Right cardiac atrium (tissue), 5 donors: ENCODE results near the gene SERTAD3. TPM values are rescaled to one million over a fixed set of nuclear protein-coding genes. Genes with fewer than 3 reads are reported as not detected.
"Not testable (repeated sequence)": the region's sequence is repeated elsewhere in the genome, so short reads cannot be mapped to it uniquely, and the experiment has no call there.

Source experiments
- ATAC-seq, 2 donors: fragments of 200-7000 bp; cut with Tn5 transposase; one replicate each; pipeline versions ENCODE4 v1.8.0 to v1.9.1; 2020; ENCODE audit warnings: moderate library complexity in 2 of 2, mild to moderate bottlenecking in 1 of 2
- DNase-seq, 3 donors: peaks; one replicate each; pipeline ENCODE4 v3.0.0-alpha.2; 2020
- H3K27ac ChIP-seq: one replicate; pipeline ENCODE4 v1.5.1; 2013; ENCODE audit warnings: mild to moderate bottlenecking, low read length, control low read depth, moderate library complexity
- H3K27me3 ChIP-seq: one replicate; pipeline ENCODE4 v1.6.1; 2013; ENCODE audit not compliant: control insufficient read depth, insufficient read depth
- H3K4me1 ChIP-seq: one replicate; pipeline ENCODE4 v1.6.1; 2013; ENCODE audit warnings: low read length; ENCODE audit not compliant: control insufficient read depth, insufficient read depth
- H3K4me3 ChIP-seq: one replicate; pipeline ENCODE4 v1.5.1; 2013; ENCODE audit warnings: low read length, control low read depth
- H3K9me3 ChIP-seq: one replicate; pipeline ENCODE4 v1.6.1; 2013; ENCODE audit warnings: low read length; ENCODE audit not compliant: control insufficient read depth
- WGBS: extraction: QIAGEN DNeasy Blood & Tissue Kit; methylation state at CpG from one replicate; pipeline ENCODE4 v1.1.7; 2013; 5-methylcytosine and 5-hydroxymethylcytosine counted together
- intact Hi-C, 4 donors: fragments of 100-400 bp; cut with DNase I; formaldehyde crosslinking; loops; one replicate each; pipeline versions ENCODE4 v1.11.0 to v1.14.0; 2022 to 2023
- long read RNA-seq, 4 donors: library from polyadenylated mRNA; unstranded; transcript quantifications; one replicate each; pipeline ENCODE4 v2.0.0, GENCODE V29; 2020 to 2021
- polyA plus RNA-seq: library from polyadenylated mRNA; stranded (reverse); fragments of 200-250 nt; gene quantifications from one replicate; pipeline ENCODE4 v1.2.3, GENCODE V29; 2013
- total RNA-seq, 4 donors: library from RNA; stranded (reverse); fragmentation: NEBNext Ultra II Directional; extraction: Animal tissue kit (Norgen Biotek cat#: 25700); gene quantifications; one replicate each; pipeline ENCODE4 v1.2.1, GENCODE V29; 2021
- donor health status: healthy with polysubstance abuse.
- donor health status: DM: no; HTN: yes; CAD: no.
- donor health status: DM: no; HTN: no; CAD: no.
- donor health status: DM: no; HTN: yes; CAD: no; lungs with severe emphysema.
- donor health status: DM: yes; HTN: yes; CAD: no.

Gene SERTAD3
- 10 to 100 TPM; 31.5 to 48.2 (median 36.9) TPM for total RNA-seq
- 36.2 TPM for polyA plus RNA-seq
- long read RNA-seq, donor 1, transcript SERTAD3-201 (2 exons, 1,734 nt) = major isoform, 41 of 47 reads
- long read RNA-seq, donor 1, partial matches to known transcripts = 0 of 47 reads
- long read RNA-seq, donor 1, other reads (novel, unspliced or antisense) = 5 of 47 reads
- long read RNA-seq, donor 2, transcript SERTAD3-201 (2 exons, 1,734 nt) = major isoform, 31 of 33 reads
- long read RNA-seq, donor 2, partial matches to known transcripts = 0 of 33 reads
- long read RNA-seq, donor 2, other reads (novel, unspliced or antisense) = 2 of 33 reads
- long read RNA-seq, donor 3, transcript SERTAD3-201 (2 exons, 1,734 nt) = major isoform, 118 of 125 reads
- long read RNA-seq, donor 3, partial matches to known transcripts = 3 of 125 reads
- long read RNA-seq, donor 3, other reads (novel, unspliced or antisense) = 2 of 125 reads
- long read RNA-seq, donor 4, transcript SERTAD3-201 (2 exons, 1,734 nt) = major isoform, 22 of 24 reads
- long read RNA-seq, donor 4, partial matches to known transcripts = 2 of 24 reads
- long read RNA-seq, donor 4, other reads (novel, unspliced or antisense) = 0 of 24 reads

GRCh38 chr19:40444000-40444824 is at the start of gene SERTAD3:
Gene SERTAD3 (minus strand): TSS chr19:40444335. CDS start chr19:40442080, 2,255 bp downstream.
- DNase-seq = peak; percentile 97 to 99 (median 99)
- Histone ChIP-seq H3K4me1 (peaks cover 3% of the 10 kb centered on the region), H3K27ac (peak within 1 kb of the TSS; percentile 99), H3K27me3 (no peaks in the 10 kb centered on the region), H3K9me3 (no peaks in the 10 kb centered on the region), H3K4me3 (peak within 1 kb of the TSS; percentile 95)
- intact Hi-C loops = loop anchor here in 1 of 4 donors (10.0 kb wide), 1 partner anchor 99 kb away; the partner anchor contains the start of genes C19orf47 and PLD3
- under 1% methylated on average over 72 of the region's 72 CpGs for WGBS
- ATAC-seq = peak; percentile 89

- ATAC-seq = no peak
- intact Hi-C loops = no loop called here
- 65% methylated on average over 4 of the region's 4 CpGs for WGBS
Observed at GRCh38 chr19:40493778-40494177, 49.6 kb upstream of the SERTAD3 start.

GRCh38 chr19:40492274-40492673 is 48.1 kb upstream of the SERTAD3 start:
- no peak for DNase-seq
- H3K4me3 ChIP-seq = no peak overlapping the region
- H3K4me1 ChIP-seq = no peaks in the 10 kb centered on the region
- no peaks in the 10 kb centered on the region for H3K9me3 ChIP-seq
- intact Hi-C loops = no loop called here
- ATAC-seq = no peak
- no peaks in the 10 kb centered on the region for H3K27me3 ChIP-seq
- WGBS = 92% methylated on average over 3 of the region's 3 CpGs
- H3K27ac ChIP-seq = no peak overlapping the region

More at GRCh38 chr19:40493778-40494177, 49.6 kb upstream of the SERTAD3 start:
- H3K9me3 ChIP-seq = no peaks in the 10 kb centered on the region
- no peak for DNase-seq
- H3K27ac ChIP-seq = no peak overlapping the region
- no peak overlapping the region for H3K4me3 ChIP-seq
- H3K27me3 ChIP-seq = no peaks in the 10 kb centered on the region
- H3K4me1 ChIP-seq = no peaks in the 10 kb centered on the region

- H3K9me3 ChIP-seq = no peaks in the 10 kb centered on the region
- H3K27ac ChIP-seq = no peak overlapping the region
- no peaks in the 10 kb centered on the region for H3K4me1 ChIP-seq
- no peak overlapping the region for H3K4me3 ChIP-seq
- no peaks in the 10 kb centered on the region for H3K27me3 ChIP-seq
- no peak for DNase-seq
- ATAC-seq = peak in 1 of 2 donors; percentile 40
- intact Hi-C loops = no loop called here
- 71% methylated on average over 25 of the region's 25 CpGs for WGBS
Observed at GRCh38 chr19:40489882-40490230, 45.7 kb upstream of the SERTAD3 start.

GRCh38 chr19:40486017-40486416 is 41.9 kb upstream of the SERTAD3 start:
- no peaks in the 10 kb centered on the region for H3K27me3 ChIP-seq
- no peak for DNase-seq
- intact Hi-C loops = no loop called here
- 86% methylated on average over 3 of the region's 3 CpGs for WGBS
- ATAC-seq = no peak
- H3K4me3 ChIP-seq = no peak overlapping the region
- no peak overlapping the region for H3K27ac ChIP-seq
- H3K4me1 ChIP-seq = no peaks in the 10 kb centered on the region
- H3K9me3 ChIP-seq = no peaks in the 10 kb centered on the region

- H3K4me3 ChIP-seq, H3K4me1 ChIP-seq, H3K27ac ChIP-seq, intact Hi-C loops, H3K9me3 ChIP-seq, H3K27me3 ChIP-seq, ATAC-seq, DNase-seq: not testable (repeated sequence)
- 89% methylated on average over 15 of the region's 15 CpGs for WGBS
Observed at GRCh38 chr19:40475878-40476644, 31.9 kb upstream of the SERTAD3 start.

GRCh38 chr19:40474737-40475136 is 30.6 kb upstream of the SERTAD3 start:
- Histone ChIP-seq H3K9me3 (no peaks in the 10 kb centered on the region), H3K27me3 (no peaks in the 10 kb centered on the region), H3K27ac (no peak overlapping the region), H3K4me3 (no peak overlapping the region), H3K4me1 (no peaks in the 10 kb centered on the region)
- peak in 1 of 3 donors; percentile 0 for DNase-seq
- 88% methylated on average over 4 of the region's 4 CpGs for WGBS
- ATAC-seq = no peak
- intact Hi-C loops = no loop called here

- intact Hi-C loops = no loop called here
- Histone ChIP-seq H3K27ac (no peak overlapping the region), H3K4me3 (no peak overlapping the region), H3K27me3 (no peaks in the 10 kb centered on the region), H3K9me3 (no peaks in the 10 kb centered on the region), H3K4me1 (no peaks in the 10 kb centered on the region)
- DNase-seq (peak in 1 of 3 donors; percentile 22), ATAC-seq (no peak)
- WGBS = 91% methylated on average over 13 of the region's 13 CpGs
Observed at GRCh38 chr19:40472516-40472915, 28.4 kb upstream of the SERTAD3 start.

GRCh38 chr19:40471111-40471510 is 27.0 kb upstream of the SERTAD3 start:
- intact Hi-C loops = no loop called here

GRCh38 chr19:40469011-40469410 is 24.9 kb upstream of the SERTAD3 start:
- H3K9me3 ChIP-seq = no peaks in the 10 kb centered on the region
- intact Hi-C loops = loop anchor here in 1 of 4 donors (10.0 kb wide), 1 partner anchor 136 kb away; the partner anchor contains the start of gene LTBP4
- 96% methylated on average over 6 of the region's 6 CpGs for WGBS
- peaks cover 9% of the 10 kb centered on the region for H3K4me1 ChIP-seq
- DNase-seq (no peak), ATAC-seq (no peak)
- no peaks in the 10 kb centered on the region for H3K27me3 ChIP-seq
- no peak overlapping the region for H3K4me3 ChIP-seq
- no peak overlapping the region for H3K27ac ChIP-seq

More at GRCh38 chr19:40471111-40471510, 27.0 kb upstream of the SERTAD3 start:
- Histone ChIP-seq H3K27ac (no peak overlapping the region), H3K4me3 (no peak overlapping the region), H3K27me3 (no peaks in the 10 kb centered on the region), H3K4me1 (peaks cover 5% of the 10 kb centered on the region), H3K9me3 (no peaks in the 10 kb centered on the region)
- 97% methylated on average over 3 of the region's 3 CpGs for WGBS
- DNase-seq (no peak), ATAC-seq (no peak)
